Activated CD4-positive, alpha-beta T cell treated with anti-CD3 and anti-CD28 coated beads, Interleukin-10, Interleukin-2, amounts not matched to agents 100 ng/mL and 50 ng/mL, durations not matched to agents 16 hours and 8 hours (primary cell): Measurements from ENCODE around the gene CTTNBP2NL.
"Not testable (repeated sequence)": the region's sequence is repeated elsewhere in the genome, so short reads cannot be mapped to it uniquely, and the experiment has no call there.

Experiments used
- DNase-seq: peaks from one replicate; pipeline ENCODE4 v3.0.0-alpha.2; 2020

CTTNBP2NL gene

GRCh38 chr1:112429749-112430148 lies 33.7 kb downstream of the CTTNBP2NL start:
- DNase-seq = no peak

- DNase-seq = no peak
Observed at GRCh38 chr1:112431038-112431437, 35.0 kb downstream of the CTTNBP2NL start.

- DNase-seq = no peak
Observed at GRCh38 chr1:112435448-112435847, 39.4 kb downstream of the CTTNBP2NL start.

- DNase-seq = no peak
Observed at GRCh38 chr1:112436384-112437156, 40.6 kb downstream of the CTTNBP2NL start.

GRCh38 chr1:112438156-112438555 lies 42.1 kb downstream of the CTTNBP2NL start:
- not testable (repeated sequence) for DNase-seq

GRCh38 chr1:112439592-112439991 lies 43.6 kb downstream of the CTTNBP2NL start:
- DNase-seq = no peak

- no peak for DNase-seq
Observed at GRCh38 chr1:112440574-112440973, 44.6 kb downstream of the CTTNBP2NL start.

- DNase-seq = no peak
Observed at GRCh38 chr1:112444269-112444668, 48.3 kb downstream of the CTTNBP2NL start.

GRCh38 chr1:112445596-112445995 lies 49.6 kb downstream of the CTTNBP2NL start:
- no peak for DNase-seq

GRCh38 chr1:112446411-112446810 lies 50.4 kb downstream of the CTTNBP2NL start:
- DNase-seq = no peak

- DNase-seq = no peak
Observed at GRCh38 chr1:112448904-112449629, 53.1 kb downstream of the CTTNBP2NL start.

GRCh38 chr1:112449630-112449983 lies 53.6 kb downstream of the CTTNBP2NL start:
- no peak for DNase-seq

GRCh38 chr1:112450773-112451172 lies 54.8 kb downstream of the CTTNBP2NL start:
- DNase-seq = no peak

GRCh38 chr1:112451301-112451700 lies 55.3 kb downstream of the CTTNBP2NL start:
- DNase-seq = not testable (repeated sequence)

- no peak for DNase-seq
Observed at GRCh38 chr1:112453876-112454275, 57.9 kb downstream of the CTTNBP2NL start.

- no peak for DNase-seq
Observed at GRCh38 chr1:112454316-112454715, 58.3 kb downstream of the CTTNBP2NL start.

GRCh38 chr1:112457241-112457640 lies 61.2 kb downstream of the CTTNBP2NL start:
- no peak for DNase-seq

- no peak for DNase-seq
Observed at GRCh38 chr1:112457955-112458354, 61.9 kb downstream of the CTTNBP2NL start.

- DNase-seq = no peak
Observed at GRCh38 chr1:112458756-112459155, 62.7 kb downstream of the CTTNBP2NL start.

GRCh38 chr1:112460615-112461014 lies 64.6 kb downstream of the CTTNBP2NL start:
- DNase-seq = no peak

- DNase-seq = no peak
Observed at GRCh38 chr1:112461200-112461871, 65.3 kb downstream of the CTTNBP2NL start.

GRCh38 chr1:112462953-112463279 lies 66.9 kb downstream of the CTTNBP2NL start:
- DNase-seq = no peak

GRCh38 chr1:112464501-112464900 lies 68.5 kb downstream of the CTTNBP2NL start:
- no peak for DNase-seq

GRCh38 chr1:112465122-112465521 lies 69.1 kb downstream of the CTTNBP2NL start:
- no peak for DNase-seq
